Right ventricle myocardium superior (tissue), 1 donor: ENCODE data around the gene BARHL1. TPM values are rescaled to one million over a fixed set of nuclear protein-coding genes. Genes with fewer than 3 reads are reported as not detected.

Experiments
- ATAC-seq: fragments of 200-7000 bp; cut with Tn5 transposase; one replicate; pipeline ENCODE4 v1.9.1; 2020; ENCODE audit warnings: mild to moderate bottlenecking; ENCODE audit not compliant: poor library complexity
- DNase-seq: peaks from one replicate; pipeline ENCODE4 v3.0.0-alpha.2; 2020
- intact Hi-C: fragments of 100-400 bp; cut with DNase I; formaldehyde crosslinking; loops from one replicate; pipeline ENCODE4 v1.11.2; 2022
- total RNA-seq: library from RNA; stranded (reverse); fragmentation: NEBNext Ultra II Directional; extraction: Animal tissue kit (Norgen Biotek cat#: 25700); gene quantifications from one replicate; pipeline ENCODE4 v1.2.1, GENCODE V29; 2021
- donor health status: DM: no; HTN: yes; CAD: no; lungs with severe emphysema.

Gene BARHL1
- total RNA-seq, 1 donor from 2014 or later: not detected

DNA sequence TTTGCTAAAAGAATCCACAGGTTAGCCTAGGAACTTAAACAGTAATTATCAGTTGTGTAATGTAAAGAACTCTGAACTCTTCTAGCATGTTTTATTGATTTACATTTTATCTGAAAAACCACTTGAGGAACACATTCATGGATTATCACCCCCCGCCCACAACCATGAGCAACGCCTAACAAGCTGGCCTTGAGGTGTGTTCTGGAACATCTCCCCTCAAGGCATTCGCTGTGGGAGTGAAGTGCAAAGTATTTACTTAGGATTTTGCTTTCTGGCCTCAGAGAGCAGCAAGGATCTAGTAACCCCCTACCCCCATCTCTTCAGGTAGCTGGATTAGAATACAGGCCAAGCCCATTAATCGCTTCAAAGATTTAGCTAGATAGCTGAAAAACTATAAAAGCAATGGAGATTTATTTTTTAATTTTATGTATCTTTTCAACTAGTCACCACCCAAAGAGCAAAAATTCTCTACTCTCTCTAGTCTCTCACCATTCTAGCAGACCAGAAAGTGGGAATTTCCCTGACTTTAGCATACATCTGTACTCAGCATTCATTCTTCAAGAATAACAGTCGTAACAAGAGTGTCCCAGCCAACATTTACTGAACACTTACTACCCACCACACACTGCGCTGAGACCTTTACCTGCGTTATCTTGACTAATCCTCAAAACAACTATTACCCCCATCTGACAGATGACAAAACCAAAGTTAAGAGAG is 50.2 kb downstream of the BARHL1 start:
- no peak for ATAC-seq
- intact Hi-C loops: no loop called here
- DNase-seq: no peak

DNA sequence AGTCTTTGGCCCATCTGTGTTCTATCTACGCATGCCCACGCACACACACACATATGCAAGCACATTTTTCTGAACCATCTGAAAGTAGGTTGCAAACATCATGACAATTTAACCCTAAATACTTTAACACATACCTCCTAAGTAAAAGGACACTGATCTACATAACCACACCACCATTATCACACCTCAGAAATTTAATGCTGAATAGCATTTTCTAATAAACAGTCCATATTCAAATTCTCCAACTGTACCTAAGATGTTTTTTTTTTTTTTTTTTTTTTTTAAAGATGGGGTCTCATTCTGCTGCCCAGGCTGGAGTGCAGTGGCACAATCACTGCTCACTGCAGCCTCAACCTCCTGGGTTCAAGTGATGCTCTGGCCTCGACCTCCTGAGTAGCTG is 51.9 kb downstream of the BARHL1 start:
- intact Hi-C loops: no loop called here
- DNase-seq (no peak), ATAC-seq (no peak)

DNA sequence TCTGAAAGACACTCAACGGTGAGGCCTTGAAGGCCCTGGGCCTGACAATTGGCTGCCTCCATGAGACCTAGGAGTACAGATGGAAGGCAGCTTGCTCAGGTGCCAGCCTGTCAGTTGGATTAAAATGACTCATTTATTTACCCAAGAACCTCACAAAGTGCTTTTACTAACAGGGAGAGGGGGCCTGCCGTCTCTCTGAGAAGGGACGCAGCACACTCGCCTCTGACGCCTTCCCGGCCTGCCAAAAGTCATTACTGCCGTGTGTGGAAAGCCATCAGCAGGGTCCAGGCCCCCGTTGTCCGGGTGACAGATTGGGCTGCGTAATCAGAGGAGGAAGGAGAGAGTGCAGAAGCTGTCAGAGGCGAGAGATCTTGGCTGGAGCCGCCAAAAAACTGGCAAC is 54.9 kb downstream of the BARHL1 start:
- ATAC-seq (no peak), DNase-seq (no peak)
- intact Hi-C loops: no loop called here

DNA sequence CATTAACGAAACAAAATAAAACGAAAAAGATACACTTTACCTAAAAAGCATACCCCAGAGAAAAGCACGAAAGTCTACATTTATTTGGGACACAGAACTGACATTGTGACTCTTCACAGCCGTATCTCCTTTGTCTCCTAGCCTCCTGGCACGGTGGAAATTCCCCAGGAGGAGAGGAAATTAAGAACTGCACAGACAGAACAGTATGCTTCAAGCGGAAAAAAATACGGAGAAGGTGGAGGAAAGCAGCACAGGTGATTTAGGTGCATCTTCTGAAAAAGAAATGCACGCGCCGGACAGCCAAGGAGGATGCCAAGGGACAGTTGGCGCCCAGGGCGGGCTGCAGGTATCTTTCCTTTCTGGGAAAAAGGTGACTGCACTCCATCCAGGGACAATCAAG is 55.4 kb downstream of the BARHL1 start:
- ATAC-seq (no peak), DNase-seq (no peak)
- intact Hi-C loops: no loop called here

DNA sequence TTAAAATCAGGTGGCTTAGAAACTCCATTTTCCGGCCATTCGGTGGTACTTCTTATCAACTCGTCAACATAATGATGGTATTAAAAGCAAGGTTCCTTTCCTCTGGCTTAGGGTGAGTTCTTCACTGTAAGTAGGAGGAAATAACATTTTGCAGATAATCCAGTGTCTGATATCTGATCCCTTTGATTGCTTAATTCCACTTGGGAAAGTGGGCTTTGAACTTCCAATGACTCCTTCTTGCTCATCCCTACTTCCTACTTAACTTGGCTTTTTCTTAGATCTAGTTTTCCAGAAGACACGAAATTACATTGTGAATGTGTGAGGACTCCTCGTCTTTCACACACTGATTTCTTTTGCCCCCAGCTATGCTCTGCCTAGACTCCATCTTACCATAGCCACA is 55.8 kb downstream of the BARHL1 start:
- DNase-seq (no peak), ATAC-seq (no peak)
- intact Hi-C loops: no loop called here

DNA sequence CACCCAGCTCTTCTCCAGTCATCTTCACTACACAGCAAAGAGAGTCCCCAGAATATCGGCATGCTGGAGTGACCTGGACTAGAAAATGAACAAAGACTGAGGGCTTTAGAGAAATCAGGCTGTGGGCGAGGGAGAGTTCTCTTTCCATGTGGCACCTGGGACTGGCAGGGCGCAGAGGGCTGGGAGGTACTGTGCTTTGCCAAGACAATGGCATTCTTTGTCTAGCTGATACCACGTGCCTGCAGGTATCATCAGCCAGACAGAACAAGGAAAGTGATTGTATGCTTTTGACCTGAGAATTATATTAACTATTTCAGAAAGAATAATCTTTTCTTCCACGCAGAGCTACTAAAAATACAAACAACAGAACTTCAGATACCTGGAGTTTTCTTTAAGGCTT is 56.9 kb downstream of the BARHL1 start:
- DNase-seq (no peak), ATAC-seq (no peak)
- intact Hi-C loops: no loop called here

Other genes starting within 250 kb of the BARHL1 start
- gene SETX, start 227.6 kb upstream of the BARHL1 start, total RNA-seq: 19.7 TPM
- gene TTF1, start 175.8 kb upstream of the BARHL1 start, total RNA-seq: 17.4 TPM
- 2.0 TPM for gene CFAP77, start 172.4 kb upstream of the BARHL1 start, total RNA-seq
- 3.8 TPM for gene DDX31, start 87.4 kb downstream of the BARHL1 start, total RNA-seq
- 7.6 TPM for gene GTF3C4, start 87.9 kb downstream of the BARHL1 start, total RNA-seq